ENCODE results near the gene LRRC75A.

The LRRC75A gene

GRCh38 chr17:16470265-16470664 lies 21.7 kb downstream of the LRRC75A start:
- DNase-seq (ENCODE audit: low spot score): no peak
- no peak for TF ChIP-seq CTCF (IDR thresholded peaks at IDR 0.05; ENCODE audit: extremely low read depth, missing control alignments)

GRCh38 chr17:16468428-16468992 lies 23.5 kb downstream of the LRRC75A start:
- no peak for DNase-seq (ENCODE audit: low spot score)
- TF ChIP-seq CTCF (IDR thresholded peaks at IDR 0.05; ENCODE audit: extremely low read depth, missing control alignments): no peak

GRCh38 chr17:16467886-16468285 lies 24.1 kb downstream of the LRRC75A start:
- no peak for TF ChIP-seq CTCF (IDR thresholded peaks at IDR 0.05; ENCODE audit: extremely low read depth, missing control alignments)
- no peak for DNase-seq (ENCODE audit: low spot score)

GRCh38 chr17:16467044-16467443 lies 24.9 kb downstream of the LRRC75A start:
- TF ChIP-seq CTCF (IDR thresholded peaks at IDR 0.05; ENCODE audit: extremely low read depth, missing control alignments): no peak
- DNase-seq (ENCODE audit: low spot score): no peak

GRCh38 chr17:16466407-16466806 lies 25.6 kb downstream of the LRRC75A start:
- no peak for DNase-seq (ENCODE audit: low spot score)
- no peak for TF ChIP-seq CTCF (IDR thresholded peaks at IDR 0.05; ENCODE audit: extremely low read depth, missing control alignments)

GRCh38 chr17:16465861-16466338 lies 26.1 kb downstream of the LRRC75A start:
- no peak for DNase-seq (ENCODE audit: low spot score)
- no peak for TF ChIP-seq CTCF (IDR thresholded peaks at IDR 0.05; ENCODE audit: extremely low read depth, missing control alignments)

GRCh38 chr17:16465052-16465312 lies 27.0 kb downstream of the LRRC75A start:
- TF ChIP-seq CTCF (IDR thresholded peaks at IDR 0.05; ENCODE audit: extremely low read depth, missing control alignments): no peak
- DNase-seq (ENCODE audit: low spot score): no peak

All from GM20000 (cell line).